HL-60 (cell line): Measurements from ENCODE around the gene CEP63.

Experiments used
- DNase-seq, 2 experiments: peaks; one replicate each; pipeline ENCODE4 v3.0.0-alpha.2; 2010 to 2020; ENCODE audit warnings: low read depth in 1 of 2, low spot score in 1 of 2
- H3K27ac ChIP-seq: fragments of 250-450 bp; sonication (Bioruptor Pico); replicated peaks from 2 replicates; pipeline ENCODE4 v1.5.1; 2020; ENCODE audit warnings: mild to moderate bottlenecking, moderate library complexity
- H3K27me3 ChIP-seq: fragments of 250-450 bp; sonication (Bioruptor Pico); 2 replicates; pipeline ENCODE4 v1.5.1; 2021; ENCODE audit warnings: mild to moderate bottlenecking, moderate library complexity; ENCODE audit not compliant: insufficient read depth, poor library complexity, severe bottlenecking
- H3K4me3 ChIP-seq: replicated peaks from 2 replicates; pipeline ENCODE4 v1.5.1; 2011; ENCODE audit warnings: mild to moderate bottlenecking, control low read depth, low read length; ENCODE audit not compliant: insufficient read depth
- GABPA ChIP-seq: IDR thresholded peaks from 2 replicates; pipeline ENCODE4 v1.6.1; 2012; ENCODE audit warnings: low read depth
- POLR2AphosphoS5 ChIP-seq: IDR thresholded peaks from 2 replicates; pipeline ENCODE4 v1.6.1; 2012; ENCODE audit warnings: low read depth
- SPI1 ChIP-seq: IDR thresholded peaks from 2 replicates; pipeline ENCODE4 v1.6.1; 2012; ENCODE audit warnings: low read depth, mild to moderate bottlenecking, borderline replicate concordance
- TF ChIP-seq, protein P1 (sequence below): IDR thresholded peaks from one replicate; pipeline ENCODE4 v1.5.1; 2011; ENCODE audit warnings: low read length, control low read depth, inconsistent platforms; ENCODE audit not compliant: insufficient read depth
- TF ChIP-seq, protein P2 (sequence below): IDR thresholded peaks from 2 replicates; pipeline ENCODE4 v1.6.1; 2012; ENCODE audit warnings: low read depth; ENCODE audit not compliant: insufficient replicate concordance

The CEP63 gene

DNA sequence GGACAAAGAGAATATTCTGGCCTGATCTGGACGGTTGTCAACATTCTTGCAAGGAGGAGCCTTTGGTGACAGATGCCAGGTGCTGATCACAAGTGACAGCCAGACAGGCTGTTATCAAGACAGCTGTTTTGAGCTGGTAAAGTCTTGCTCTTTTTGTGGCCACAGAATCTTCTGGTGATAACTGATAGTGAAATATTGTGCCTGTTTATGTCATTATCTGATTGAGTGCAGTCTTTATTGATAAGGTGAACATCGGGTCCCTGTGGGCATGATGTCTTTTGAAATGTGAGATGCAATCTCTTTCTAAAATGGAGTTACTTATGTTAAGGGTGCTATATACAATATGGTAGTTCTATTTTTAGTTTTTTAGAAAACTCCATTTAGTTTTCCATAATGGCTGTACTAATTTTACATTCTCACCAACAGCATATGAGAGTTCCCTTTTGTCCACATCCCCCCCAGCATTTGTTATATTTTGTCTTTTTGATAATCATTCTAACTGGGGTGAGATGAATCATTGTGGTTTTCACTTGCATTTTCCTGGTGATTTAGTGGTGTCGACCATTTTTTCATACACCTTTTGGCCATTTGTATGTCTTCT, 10.7 kb downstream of the CEP63 start:
- TF ChIP-seq, protein P1, sequence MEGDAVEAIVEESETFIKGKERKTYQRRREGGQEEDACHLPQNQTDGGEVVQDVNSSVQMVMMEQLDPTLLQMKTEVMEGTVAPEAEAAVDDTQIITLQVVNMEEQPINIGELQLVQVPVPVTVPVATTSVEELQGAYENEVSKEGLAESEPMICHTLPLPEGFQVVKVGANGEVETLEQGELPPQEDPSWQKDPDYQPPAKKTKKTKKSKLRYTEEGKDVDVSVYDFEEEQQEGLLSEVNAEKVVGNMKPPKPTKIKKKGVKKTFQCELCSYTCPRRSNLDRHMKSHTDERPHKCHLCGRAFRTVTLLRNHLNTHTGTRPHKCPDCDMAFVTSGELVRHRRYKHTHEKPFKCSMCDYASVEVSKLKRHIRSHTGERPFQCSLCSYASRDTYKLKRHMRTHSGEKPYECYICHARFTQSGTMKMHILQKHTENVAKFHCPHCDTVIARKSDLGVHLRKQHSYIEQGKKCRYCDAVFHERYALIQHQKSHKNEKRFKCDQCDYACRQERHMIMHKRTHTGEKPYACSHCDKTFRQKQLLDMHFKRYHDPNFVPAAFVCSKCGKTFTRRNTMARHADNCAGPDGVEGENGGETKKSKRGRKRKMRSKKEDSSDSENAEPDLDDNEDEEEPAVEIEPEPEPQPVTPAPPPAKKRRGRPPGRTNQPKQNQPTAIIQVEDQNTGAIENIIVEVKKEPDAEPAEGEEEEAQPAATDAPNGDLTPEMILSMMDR: no peak
- TF ChIP-seq, protein P2, sequence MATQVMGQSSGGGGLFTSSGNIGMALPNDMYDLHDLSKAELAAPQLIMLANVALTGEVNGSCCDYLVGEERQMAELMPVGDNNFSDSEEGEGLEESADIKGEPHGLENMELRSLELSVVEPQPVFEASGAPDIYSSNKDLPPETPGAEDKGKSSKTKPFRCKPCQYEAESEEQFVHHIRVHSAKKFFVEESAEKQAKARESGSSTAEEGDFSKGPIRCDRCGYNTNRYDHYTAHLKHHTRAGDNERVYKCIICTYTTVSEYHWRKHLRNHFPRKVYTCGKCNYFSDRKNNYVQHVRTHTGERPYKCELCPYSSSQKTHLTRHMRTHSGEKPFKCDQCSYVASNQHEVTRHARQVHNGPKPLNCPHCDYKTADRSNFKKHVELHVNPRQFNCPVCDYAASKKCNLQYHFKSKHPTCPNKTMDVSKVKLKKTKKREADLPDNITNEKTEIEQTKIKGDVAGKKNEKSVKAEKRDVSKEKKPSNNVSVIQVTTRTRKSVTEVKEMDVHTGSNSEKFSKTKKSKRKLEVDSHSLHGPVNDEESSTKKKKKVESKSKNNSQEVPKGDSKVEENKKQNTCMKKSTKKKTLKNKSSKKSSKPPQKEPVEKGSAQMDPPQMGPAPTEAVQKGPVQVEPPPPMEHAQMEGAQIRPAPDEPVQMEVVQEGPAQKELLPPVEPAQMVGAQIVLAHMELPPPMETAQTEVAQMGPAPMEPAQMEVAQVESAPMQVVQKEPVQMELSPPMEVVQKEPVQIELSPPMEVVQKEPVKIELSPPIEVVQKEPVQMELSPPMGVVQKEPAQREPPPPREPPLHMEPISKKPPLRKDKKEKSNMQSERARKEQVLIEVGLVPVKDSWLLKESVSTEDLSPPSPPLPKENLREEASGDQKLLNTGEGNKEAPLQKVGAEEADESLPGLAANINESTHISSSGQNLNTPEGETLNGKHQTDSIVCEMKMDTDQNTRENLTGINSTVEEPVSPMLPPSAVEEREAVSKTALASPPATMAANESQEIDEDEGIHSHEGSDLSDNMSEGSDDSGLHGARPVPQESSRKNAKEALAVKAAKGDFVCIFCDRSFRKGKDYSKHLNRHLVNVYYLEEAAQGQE: no peak
- TF ChIP-seq SPI1: no peak
- TF ChIP-seq GABPA: no peak
- TF ChIP-seq POLR2AphosphoS5: no peak
- DNase-seq: no peak
- Histone ChIP-seq H3K27ac (no peak overlapping the region), H3K4me3 (no peak overlapping the region), H3K27me3 (no peaks in the 10 kb centered on the region)

DNA sequence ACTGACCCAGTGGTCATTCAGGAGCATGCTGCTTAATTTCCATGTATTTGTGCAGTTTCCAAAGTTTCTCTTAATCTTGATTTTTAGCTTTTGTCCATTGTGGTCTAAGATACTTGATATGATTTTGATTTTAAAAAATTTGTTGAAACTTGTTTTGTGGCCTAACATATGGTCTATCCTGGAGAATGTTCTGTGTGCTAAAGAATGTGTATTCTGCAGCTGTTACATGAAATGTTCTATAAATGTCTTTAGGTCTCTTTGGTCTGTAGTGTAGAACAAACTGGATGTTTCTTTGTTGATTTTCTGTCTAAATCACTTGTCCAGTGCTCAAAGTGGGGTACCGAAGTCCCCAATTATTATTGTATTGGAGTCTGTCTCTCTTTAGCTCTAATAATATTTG, 17.4 kb downstream of the CEP63 start:
- Histone ChIP-seq H3K27ac (no peak overlapping the region), H3K4me3 (no peak overlapping the region), H3K27me3 (no peaks in the 10 kb centered on the region)
- TF ChIP-seq POLR2AphosphoS5 (no peak), GABPA (no peak), SPI1 (no peak)
- TF ChIP-seq, protein P1: no peak
- TF ChIP-seq, protein P2: no peak
- no peak for DNase-seq

DNA sequence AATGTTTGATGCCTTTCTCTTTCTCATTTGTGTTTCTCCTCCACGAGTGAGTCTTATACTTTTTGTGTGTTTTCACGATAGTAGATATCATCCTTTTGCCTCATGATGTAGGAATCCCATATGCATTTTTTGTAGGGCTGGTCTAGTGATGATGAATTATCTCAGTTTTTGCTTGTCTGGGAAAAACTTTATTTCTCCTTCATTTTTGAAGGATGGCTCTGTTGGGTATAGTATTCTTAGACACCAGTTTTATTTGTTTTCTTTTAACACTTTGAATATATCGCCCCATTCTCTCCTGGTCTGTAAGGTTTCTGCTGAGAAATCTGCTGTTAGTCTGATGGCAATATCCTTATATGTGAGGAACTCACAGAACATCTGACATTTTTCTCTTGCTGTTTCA, 18.3 kb downstream of the CEP63 start:
- no peak overlapping the region for H3K27ac ChIP-seq
- no peak for DNase-seq
- no peak overlapping the region for H3K4me3 ChIP-seq
- H3K27me3 ChIP-seq: no peaks in the 10 kb centered on the region
- TF ChIP-seq, protein P1: no peak
- TF ChIP-seq POLR2AphosphoS5 (no peak), SPI1 (no peak), GABPA (no peak)
- TF ChIP-seq, protein P2: no peak
